Fibroblast of lung (primary cell): ENCODE data around the gene RTCA. TPM values are rescaled to one million over a fixed set of nuclear protein-coding genes. Genes with fewer than 3 reads are reported as not detected.

Experiments used
- DNase-seq, 2 donors: peaks; one replicate each; pipeline versions ENCODE4 v3.0.0 to v3.0.0-alpha.2; 2010; ENCODE audit warnings: low read depth in 2 of 2
- H2AFZ ChIP-seq: 2 replicates; pipeline ENCODE4 v1.5.1; 2012; ENCODE audit warnings: low read length, control low read depth, inconsistent platforms
- H3K27ac ChIP-seq: 2 replicates; pipeline ENCODE4 v1.5.1; 2011; ENCODE audit warnings: low read length, control low read depth; ENCODE audit not compliant: insufficient read depth
- H3K27me3 ChIP-seq: 2 replicates; pipeline ENCODE4 v1.5.1; 2011; ENCODE audit warnings: mild to moderate bottlenecking, low read length; ENCODE audit not compliant: control insufficient read depth, insufficient read depth
- H3K36me3 ChIP-seq: 2 replicates; pipeline ENCODE4 v1.5.1; 2011; ENCODE audit warnings: low read length; ENCODE audit not compliant: control insufficient read depth, insufficient read depth
- H3K4me1 ChIP-seq: 2 replicates; pipeline ENCODE4 v1.5.1; 2011; ENCODE audit warnings: low read length; ENCODE audit not compliant: control insufficient read depth, insufficient read depth; ENCODE audit errors: extremely low read depth
- H3K4me2 ChIP-seq: 2 replicates; pipeline ENCODE4 v1.5.1; 2011; ENCODE audit warnings: low read length, control low read depth; ENCODE audit not compliant: insufficient read depth; ENCODE audit errors: extremely low read depth
- H3K4me3 ChIP-seq, 4 experiments: fragments of 200-600 bp in 1 of 4; sonication (generic) in 1 of 4; replicated peaks in 1 of 4; 2 replicates each; pipeline ENCODE4 v1.5.1; 2011 to 2016; ENCODE audit warnings: low read length in 4 of 4, low read depth in 3 of 4, mild to moderate bottlenecking in 3 of 4, control low read depth in 2 of 4, inconsistent platforms in 1 of 4, mixed read lengths in 1 of 4; ENCODE audit not compliant: insufficient read depth in 1 of 4; ENCODE audit errors: control extremely low read depth in 1 of 4
- H3K79me2 ChIP-seq: 2 replicates; pipeline ENCODE4 v1.5.1; 2012; ENCODE audit warnings: mild to moderate bottlenecking, low read length, inconsistent platforms; ENCODE audit not compliant: control insufficient read depth, insufficient read depth
- H3K9ac ChIP-seq: 2 replicates; pipeline ENCODE4 v1.5.1; 2011; ENCODE audit warnings: mild to moderate bottlenecking, low read length, control low read depth; ENCODE audit not compliant: insufficient read depth
- H3K9me3 ChIP-seq: 2 replicates; pipeline ENCODE4 v1.5.1; 2012; ENCODE audit warnings: low read depth, low read length; ENCODE audit not compliant: control insufficient read depth, insufficient read depth
- H4K20me1 ChIP-seq: 2 replicates; pipeline ENCODE4 v1.5.1; 2011; ENCODE audit warnings: low read length; ENCODE audit not compliant: control insufficient read depth, insufficient read depth; ENCODE audit errors: extremely low read depth
- CTCF ChIP-seq, 2 donors: IDR thresholded peaks in 1 of 2; conservative IDR thresholded peaks in 1 of 2; 1 replicate in 1 of 2; 2 replicates in 1 of 2; pipeline ENCODE4 v1.5.1; 2011 to 2012; ENCODE audit warnings: low read length in 2 of 2, control low read depth in 1 of 2, inconsistent platforms in 1 of 2, low read depth in 1 of 2, mild to moderate bottlenecking in 1 of 2
- EZH2 ChIP-seq: IDR thresholded peaks from 2 replicates; pipeline ENCODE4 v1.5.1; 2012; ENCODE audit warnings: low read length, control low read depth, mild to moderate bottlenecking; ENCODE audit errors: missing control alignments
- polyA plus RNA-seq, 2 donors: library from polyadenylated mRNA; depleted of rRNA in 1 of 2; stranded (reverse) in 1 of 2; unstranded in 1 of 2; fragments of >200 nt; gene quantifications; 2 replicates each; pipeline ENCODE4 v1.2.1, GENCODE V29; 2011 to 2012; ENCODE audit warnings: missing spikeins in 1 of 2
- total RNA-seq: library from RNA; depleted of rRNA; stranded (reverse); fragments of >200 nt; gene quantifications from 2 replicates; pipeline ENCODE4 v1.2.1, GENCODE V29; 2014

RTCA gene
- total and polyA plus RNA-seq, 2 donors (not counting 1 experiment from before 2014, with no cell fraction given): 39.2 to 45.9 TPM

GRCh38 chr1:100267284-100267683 is 1.3 kb downstream of the RTCA start:
- peaks cover 29% of the 10 kb centered on the region for H3K79me2 ChIP-seq
- no peak for DNase-seq
- no peaks in the 10 kb centered on the region for H3K27me3 ChIP-seq
- peaks cover 4% of the 10 kb centered on the region for H3K4me1 ChIP-seq
- H3K4me3 ChIP-seq: peak overlapping the region; percentile 92 to 100 (median 96)
- H3K9ac ChIP-seq: no peak overlapping the region
- TF ChIP-seq EZH2 (no peak), CTCF (conservative IDR thresholded peaks at IDR 0.05 in 1 of 2, IDR thresholded peaks at IDR 0.05 in 1 of 2; ENCODE audit: low read depth in 1 of 2, low read length in 2 of 2) (no peak)
- H3K9me3 ChIP-seq: no peaks in the 10 kb centered on the region
- no peaks in the 10 kb centered on the region for H4K20me1 ChIP-seq
- no peak overlapping the region for H2AFZ ChIP-seq
- H3K36me3 ChIP-seq: peaks cover 16% of the 10 kb centered on the region
- H3K4me2 ChIP-seq: peak overlapping the region; percentile 89
- H3K27ac ChIP-seq: no peak overlapping the region

- Histone ChIP-seq H3K4me3 (no peak overlapping the region), H3K4me1 (peaks cover 4% of the 10 kb centered on the region), H2AFZ (no peak overlapping the region), H3K9ac (no peak overlapping the region), H3K79me2 (peaks cover 29% of the 10 kb centered on the region), H3K36me3 (peaks cover 16% of the 10 kb centered on the region), H3K4me2 (no peak overlapping the region), H3K27ac (no peak overlapping the region), H3K27me3 (no peaks in the 10 kb centered on the region), H4K20me1 (no peaks in the 10 kb centered on the region), H3K9me3 (no peaks in the 10 kb centered on the region)
- TF ChIP-seq CTCF (conservative IDR thresholded peaks at IDR 0.05 in 1 of 2, IDR thresholded peaks at IDR 0.05 in 1 of 2; ENCODE audit: low read depth in 1 of 2, low read length in 2 of 2) (no peak), EZH2 (no peak)
- no peak for DNase-seq
Measured at GRCh38 chr1:100268202-100268601, 2.2 kb downstream of the RTCA start.

- peaks cover 8% of the 10 kb centered on the region for H3K36me3 ChIP-seq
- H3K79me2 ChIP-seq: no peaks in the 10 kb centered on the region
- no peaks in the 10 kb centered on the region for H3K27me3 ChIP-seq
- H3K4me2 ChIP-seq: no peak overlapping the region
- TF ChIP-seq CTCF (conservative IDR thresholded peaks at IDR 0.05 in 1 of 2, IDR thresholded peaks at IDR 0.05 in 1 of 2; ENCODE audit: low read depth in 1 of 2, low read length in 2 of 2): no peak
- TF ChIP-seq EZH2: no peak
- H3K27ac ChIP-seq: no peak overlapping the region
- no peak overlapping the region for H2AFZ ChIP-seq
- no peaks in the 10 kb centered on the region for H4K20me1 ChIP-seq
- H3K4me1 ChIP-seq: no peaks in the 10 kb centered on the region
- no peak overlapping the region for H3K9ac ChIP-seq
- H3K9me3 ChIP-seq: no peaks in the 10 kb centered on the region
- DNase-seq: no peak
- no peak overlapping the region for H3K4me3 ChIP-seq
Measured at GRCh38 chr1:100277866-100278265, 11.8 kb downstream of the RTCA start.
